HepG2 (cell line): ENCODE measurements around the gene CLPTM1. TPM values are rescaled to one million over a fixed set of nuclear protein-coding genes. Genes with fewer than 3 reads are reported as not detected.
A peak's percentile ranks its signal among the peaks of the same experiment; 100 is the strongest.

ENCODE experiments used
- ARID2 ChIP-seq: sonication (generic); formaldehyde crosslinking; IDR thresholded peaks from 2 replicates; pipeline ENCODE4 v1.8.1; 2022; ENCODE audit warnings: mild to moderate bottlenecking, missing genetic modification reagents, borderline replicate concordance
- ARID4A ChIP-seq: sonication (generic); formaldehyde crosslinking; IDR thresholded peaks from 2 replicates; pipeline ENCODE4 v1.5.0; 2020; ENCODE audit warnings: mild to moderate bottlenecking, missing genetic modification reagents, borderline replicate concordance
- ARNTL ChIP-seq: sonication (generic); formaldehyde crosslinking; IDR thresholded peaks from 2 replicates; pipeline ENCODE4 v1.4.0; 2020; ENCODE audit warnings: mild to moderate bottlenecking, missing genetic modification reagents
- CHD4 ChIP-seq: fragments of 200-600 bp; sonication (generic); IDR thresholded peaks from 2 replicates; pipeline ENCODE4 v1.7.0; 2017; ENCODE audit warnings: mild to moderate bottlenecking, low read length, borderline replicate concordance
- FOSL1 ChIP-seq: sonication (generic); formaldehyde crosslinking; IDR thresholded peaks from 2 replicates; pipeline ENCODE4 v1.9.0; 2021; ENCODE audit warnings: missing genetic modification reagents, borderline replicate concordance
- GATA4 ChIP-seq: sonication (generic); IDR thresholded peaks from 2 replicates; pipeline ENCODE4 v1.6.1; 2016; ENCODE audit warnings: antibody characterized with exemption, low read depth, borderline replicate concordance
- HIVEP1 ChIP-seq: sonication (generic); formaldehyde crosslinking; IDR thresholded peaks from 2 replicates; pipeline ENCODE4 v1.4.0; 2020; ENCODE audit warnings: mild to moderate bottlenecking, missing genetic modification reagents
- MAX ChIP-seq: IDR thresholded peaks from 2 replicates; pipeline ENCODE4 v1.6.1; 2012; ENCODE audit warnings: inconsistent platforms
- MEF2D ChIP-seq: sonication (generic); formaldehyde crosslinking; IDR thresholded peaks from 2 replicates; pipeline ENCODE4 v1.5.1; 2020; ENCODE audit warnings: mild to moderate bottlenecking, missing genetic modification reagents
- NR2F1 ChIP-seq, 2 experiments: fragments of 450-650 bp in 1 of 2; formaldehyde crosslinking in 1 of 2; IDR thresholded peaks; 2 replicates each; pipeline versions ENCODE4 v1.5.0 to v1.6.1; 2016 to 2020; ENCODE audit warnings: mild to moderate bottlenecking in 1 of 2, missing compliant biosample characterization in 1 of 2, missing genetic modification reagents in 1 of 2, moderate library complexity in 1 of 2
- REST ChIP-seq, 2 experiments: IDR thresholded peaks; 2 replicates each; pipeline ENCODE4 v1.6.1; 2011 to 2012; ENCODE audit warnings: low read length in 2 of 2, borderline replicate concordance in 1 of 2, low read depth in 1 of 2, mild to moderate bottlenecking in 1 of 2, moderate library complexity in 1 of 2
- SNAPC5 ChIP-seq: sonication (generic); formaldehyde crosslinking; IDR thresholded peaks from 2 replicates; pipeline ENCODE4 v1.8.1; 2023; ENCODE audit warnings: mild to moderate bottlenecking, missing genetic modification reagents, borderline replicate concordance
- TP53 ChIP-seq: sonication (generic); formaldehyde crosslinking; conservative IDR thresholded peaks from 2 replicates; pipeline ENCODE4 v1.4.0; 2020; ENCODE audit warnings: missing genetic modification reagents
- U2AF2 ChIP-seq: fragments of 200-400 bp; formaldehyde crosslinking; IDR thresholded peaks from 2 replicates; pipeline ENCODE4 v1.6.1; 2017; ENCODE audit warnings: low read depth, mild to moderate bottlenecking, low read length
- ZNF414 ChIP-seq: sonication (generic); formaldehyde crosslinking; IDR thresholded peaks from 2 replicates; pipeline ENCODE4 v1.5.0; 2020; ENCODE audit warnings: missing genetic modification reagents
- polyA plus RNA-seq, 8 experiments: library from polyadenylated mRNA; depleted of rRNA in 3 of 8; stranded (reverse) in 7 of 8; unstranded in 1 of 8; fragments of >200 nt; fragmentation: Illumina TruSeq in 4 of 8; extraction: Trizol in 4 of 8; gene quantifications; 2 replicates each; pipeline versions ENCODE4 v1.2.1 to v1.2.3, GENCODE V29; 2011 to 2016; ENCODE audit warnings: low read depth in 4 of 8, missing spikeins in 1 of 8, mixed read lengths in 1 of 8; ENCODE audit not compliant: insufficient read depth in 1 of 8
- total RNA-seq, 5 experiments: library from RNA; depleted of rRNA; stranded (reverse); fragments of >200 nt; fragmentation: Illumina TruSeq; extraction: Trizol; gene quantifications; 2 replicates each; pipeline ENCODE4 v1.2.3, GENCODE V29; 2016; ENCODE audit warnings: low read depth in 1 of 5
- TF ChIP-seq, protein P1 (sequence below): sonication (generic); formaldehyde crosslinking; IDR thresholded peaks from 2 replicates; pipeline ENCODE4 v1.4.0; 2020; ENCODE audit warnings: missing genetic modification reagents

The CLPTM1 gene
- total and polyA plus RNA-seq, 2 of the 13 experiments (the other 11 are each of a cell fraction or from before 2014, with no cell fraction given), result 34.9 to 42.8 TPM

- TF ChIP-seq REST (IDR thresholded peaks at IDR 0.05; ENCODE audit: borderline replicate concordance in 1 of 2, low read depth in 1 of 2, low read length in 2 of 2) (no peak), HIVEP1 (CRISPR knock-in tag) (peak; percentile 46; the same call in 1 of the 2 replicates), TP53 (CRISPR knock-in tag) (peak; percentile 76; the same call in 1 of the 2 replicates), NR2F1 (CRISPR knock-in tag; IDR thresholded peaks at IDR 0.05) (no peak), SNAPC5 (no peak), MAX (peak; percentile 32; the same call in 1 of the 2 replicates), ARID2 (CRISPR knock-in tag) (no peak), GATA4 (peak; percentile 20; the same call in 1 of the 2 replicates), CHD4 (no peak), FOSL1 (CRISPR knock-in tag) (no peak), ARID4A (peak; percentile 96), MEF2D (CRISPR knock-in tag) (peak; percentile 50; the same call in 1 of the 2 replicates), U2AF2 (no peak), ZNF414 (CRISPR knock-in tag) (no peak), ARNTL (no peak)
- TF ChIP-seq, protein P1, sequence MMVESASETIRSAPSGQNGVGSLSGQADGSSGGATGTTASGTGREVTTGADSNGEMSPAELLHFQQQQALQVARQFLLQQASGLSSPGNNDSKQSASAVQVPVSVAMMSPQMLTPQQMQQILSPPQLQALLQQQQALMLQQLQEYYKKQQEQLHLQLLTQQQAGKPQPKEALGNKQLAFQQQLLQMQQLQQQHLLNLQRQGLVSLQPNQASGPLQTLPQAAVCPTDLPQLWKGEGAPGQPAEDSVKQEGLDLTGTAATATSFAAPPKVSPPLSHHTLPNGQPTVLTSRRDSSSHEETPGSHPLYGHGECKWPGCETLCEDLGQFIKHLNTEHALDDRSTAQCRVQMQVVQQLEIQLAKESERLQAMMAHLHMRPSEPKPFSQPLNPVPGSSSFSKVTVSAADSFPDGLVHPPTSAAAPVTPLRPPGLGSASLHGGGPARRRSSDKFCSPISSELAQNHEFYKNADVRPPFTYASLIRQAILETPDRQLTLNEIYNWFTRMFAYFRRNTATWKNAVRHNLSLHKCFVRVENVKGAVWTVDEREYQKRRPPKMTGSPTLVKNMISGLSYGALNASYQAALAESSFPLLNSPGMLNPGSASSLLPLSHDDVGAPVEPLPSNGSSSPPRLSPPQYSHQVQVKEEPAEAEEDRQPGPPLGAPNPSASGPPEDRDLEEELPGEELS (CRISPR knock-in tag), result no peak; the same call in 1 of the 2 replicates
Observed at GRCh38 chr19:45038931-45039893, 84.0 kb downstream of the CLPTM1 start, which contains the start of gene CLASRP (continued).
